Measurements from ENCODE around the gene RBPJ.

GRCh38 chr4:26473893-26474292, 153.1 kb downstream of the RBPJ start:
- no peak for TF ChIP-seq LEF1 (IDR thresholded peaks at IDR 0.05; ENCODE audit: borderline replicate concordance)
- TF ChIP-seq FOXK2 (IDR thresholded peaks at IDR 0.05) = no peak
